ENCODE measurements around the gene RAN. TPM values are rescaled to one million over a fixed set of nuclear protein-coding genes. Genes with fewer than 3 reads are reported as not detected.
A peak's percentile ranks its signal among the peaks of the same experiment; 100 is the strongest.
"Not testable (repeated sequence)": the region's sequence is repeated elsewhere in the genome, so short reads cannot be mapped to it uniquely, and the experiment has no call there.

RAN gene
- total RNA-seq, 1 donor from 2014 or later = 1,593 TPM

DNA sequence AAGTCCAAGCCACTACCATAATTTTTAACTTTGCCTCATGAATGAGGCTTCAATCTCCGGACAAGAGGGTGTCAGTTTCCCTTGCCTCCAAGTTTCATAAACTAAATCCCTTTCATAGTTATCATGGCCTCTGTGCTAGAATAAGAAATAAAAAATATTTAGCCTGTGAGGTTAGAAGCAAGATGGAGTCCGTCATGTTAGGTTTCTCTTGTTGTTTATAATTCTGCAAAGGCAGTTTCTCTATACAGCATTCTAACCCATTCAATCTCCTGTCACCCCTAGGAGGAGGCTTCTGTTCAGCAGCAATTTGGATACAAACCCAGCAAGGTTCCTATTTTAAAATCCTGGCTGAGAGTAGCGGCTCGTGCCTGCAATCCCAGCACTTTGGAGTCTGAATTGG lies 15.8 kb upstream of the RAN start:
- no peak for TF ChIP-seq CTCF (conservative IDR thresholded peaks at IDR 0.05)
- no peaks in the 10 kb centered on the region for H3K36me3 Mint-ChIP-seq (ENCODE audit: low read depth)
- peaks cover 26% of the 10 kb centered on the region for H3K27me3 Mint-ChIP-seq (ENCODE audit: low read depth)
- H3K4me3 Mint-ChIP-seq = no peak overlapping the region
- H3K27ac Mint-ChIP-seq (ENCODE audit: unreplicated experiment) = no peak overlapping the region
- H3K9me3 Mint-ChIP-seq = peaks cover 7% of the 10 kb centered on the region
- DNase-seq (ENCODE audit: low read depth, low spot score) = no peak
- peaks cover 14% of the 10 kb centered on the region for H3K4me1 Mint-ChIP-seq

DNA sequence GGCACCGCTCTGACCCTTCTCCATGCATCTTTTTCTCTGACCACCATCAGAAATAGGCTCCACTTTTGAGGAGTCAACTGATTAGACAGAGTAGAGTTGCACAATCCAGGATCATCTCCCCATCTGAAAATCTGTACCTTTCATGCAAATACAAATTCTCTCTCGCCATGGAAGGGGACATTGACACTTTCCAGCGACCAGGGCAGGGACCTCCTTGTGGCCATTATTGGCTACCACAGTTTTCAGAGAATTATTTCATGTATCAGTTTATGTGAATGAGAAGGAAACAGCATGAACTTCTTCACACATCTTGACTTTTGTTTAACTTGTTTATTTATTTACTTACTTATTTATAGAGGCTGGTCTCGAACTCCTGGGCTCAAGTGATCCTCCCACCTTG lies 13.8 kb upstream of the RAN start:
- Mint-ChIP-seq H3K9me3 (peaks cover 7% of the 10 kb centered on the region), H3K4me1 (peaks cover 8% of the 10 kb centered on the region), H3K27ac (ENCODE audit: unreplicated experiment) (no peak overlapping the region), H3K27me3 (ENCODE audit: low read depth) (peaks cover 24% of the 10 kb centered on the region), H3K36me3 (ENCODE audit: low read depth) (no peaks in the 10 kb centered on the region), H3K4me3 (no peak overlapping the region)
- DNase-seq (ENCODE audit: low read depth, low spot score) = no peak
- peak; percentile 32 for TF ChIP-seq CTCF (conservative IDR thresholded peaks at IDR 0.05)

DNA sequence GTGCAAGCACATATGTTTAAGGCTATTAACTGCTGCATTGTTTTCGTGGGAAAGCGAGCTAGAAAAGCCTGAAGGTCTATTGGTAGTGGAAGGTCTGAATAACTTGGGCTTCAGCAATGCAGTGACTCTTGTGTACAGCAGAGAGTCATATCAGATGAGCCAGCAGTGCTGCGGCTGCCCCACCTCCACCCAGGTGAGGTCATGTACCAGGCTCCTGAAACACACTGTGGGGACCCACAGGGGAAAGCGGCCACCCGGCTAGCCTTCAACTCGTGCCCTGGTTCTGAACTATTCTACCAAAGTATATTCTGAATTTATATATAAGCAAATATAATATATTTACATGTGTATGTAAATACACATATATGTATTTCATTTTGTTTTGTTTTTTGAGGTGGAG lies 12.7 kb upstream of the RAN start:
- H3K27ac Mint-ChIP-seq (ENCODE audit: unreplicated experiment) = no peak overlapping the region
- no peaks in the 10 kb centered on the region for H3K4me1 Mint-ChIP-seq
- H3K36me3 Mint-ChIP-seq (ENCODE audit: low read depth) = no peaks in the 10 kb centered on the region
- H3K4me3 Mint-ChIP-seq = no peak overlapping the region
- TF ChIP-seq CTCF (conservative IDR thresholded peaks at IDR 0.05) = no peak
- H3K9me3 Mint-ChIP-seq = peaks cover 7% of the 10 kb centered on the region
- H3K27me3 Mint-ChIP-seq (ENCODE audit: low read depth) = peaks cover 16% of the 10 kb centered on the region
- DNase-seq (ENCODE audit: low read depth, low spot score) = no peak

GRCh38 chr12:130860311-130860710 lies 11.6 kb upstream of the RAN start:
- no peak for DNase-seq (ENCODE audit: low read depth, low spot score)
- Mint-ChIP-seq H3K4me3 (no peak overlapping the region), H3K9me3 (peaks cover 7% of the 10 kb centered on the region), H3K4me1 (no peaks in the 10 kb centered on the region), H3K36me3 (ENCODE audit: low read depth) (no peaks in the 10 kb centered on the region), H3K27me3 (ENCODE audit: low read depth) (peaks cover 10% of the 10 kb centered on the region), H3K27ac (ENCODE audit: unreplicated experiment) (no peak overlapping the region)
- TF ChIP-seq CTCF (conservative IDR thresholded peaks at IDR 0.05) = no peak

- H3K36me3 Mint-ChIP-seq (ENCODE audit: low read depth) = no peaks in the 10 kb centered on the region
- no peak overlapping the region for H3K4me3 Mint-ChIP-seq
- no peak for TF ChIP-seq CTCF (conservative IDR thresholded peaks at IDR 0.05)
- H3K27me3 Mint-ChIP-seq (ENCODE audit: low read depth) = no peaks in the 10 kb centered on the region
- no peak for DNase-seq (ENCODE audit: low read depth, low spot score)
- H3K27ac Mint-ChIP-seq (ENCODE audit: unreplicated experiment) = no peak overlapping the region
- peaks cover 3% of the 10 kb centered on the region for H3K9me3 Mint-ChIP-seq
- H3K4me1 Mint-ChIP-seq = no peaks in the 10 kb centered on the region
Measured at GRCh38 chr12:130862161-130862560, 9.7 kb upstream of the RAN start.

DNA sequence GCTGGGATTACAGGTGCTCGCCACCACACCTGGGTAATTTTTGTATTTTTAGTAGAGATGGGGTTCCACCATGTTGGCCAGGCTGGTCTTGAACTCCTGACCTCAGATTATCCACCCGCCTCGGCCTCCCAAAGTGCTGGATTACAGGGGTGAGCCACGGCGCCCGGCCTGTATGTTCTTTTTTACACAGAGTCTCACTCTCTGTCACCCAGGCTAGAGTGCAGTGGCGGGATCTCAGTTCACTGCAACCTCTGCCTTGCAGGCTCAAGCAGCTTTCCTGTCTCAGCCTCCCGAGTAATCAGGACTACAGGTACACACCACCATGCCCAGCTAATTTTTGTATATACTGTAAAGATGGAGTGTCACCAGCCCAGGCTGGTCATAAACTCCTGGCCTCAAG lies 9.1 kb upstream of the RAN start:
- not testable (repeated sequence) for H3K4me1 Mint-ChIP-seq; H3K4me3 Mint-ChIP-seq; H3K9me3 Mint-ChIP-seq; H3K27ac Mint-ChIP-seq (ENCODE audit: unreplicated experiment); H3K36me3 Mint-ChIP-seq (ENCODE audit: low read depth); H3K27me3 Mint-ChIP-seq (ENCODE audit: low read depth); DNase-seq (ENCODE audit: low read depth, low spot score)
